ENCODE data around the gene KRTAP13-2.

Gene KRTAP13-2

GRCh38 chr21:30329203-30329875 is 42.7 kb downstream of the KRTAP13-2 start:
- Histone ChIP-seq H3K27ac (no peak overlapping the region), H3K4me3 (no peak overlapping the region)
- TF ChIP-seq CTCF (IDR thresholded peaks at IDR 0.05): no peak
- DNase-seq (ENCODE audit: low spot score): no peak

- TF ChIP-seq CTCF (IDR thresholded peaks at IDR 0.05): no peak
- no peak overlapping the region for H3K27ac ChIP-seq
- H3K4me3 ChIP-seq: no peak overlapping the region
- no peak for DNase-seq (ENCODE audit: low spot score)
Observed at GRCh38 chr21:30326390-30326789, 45.7 kb downstream of the KRTAP13-2 start.
